Right lung (tissue), 5 donors: ENCODE results near the gene GPRC5C. TPM values are rescaled to one million over a fixed set of nuclear protein-coding genes. Genes with fewer than 3 reads are reported as not detected.

Source experiments
- DNase-seq, 2 donors: peaks; one replicate each; pipeline ENCODE4 v3.0.0-alpha.2; 2013
- polyA plus RNA-seq, 5 donors: library from polyadenylated mRNA; unstranded; fragments of 120-200 nt; gene quantifications; one replicate each; pipeline versions ENCODE4 v1.2.1 to v1.2.3, GENCODE V29; 2013; ENCODE audit warnings: inconsistent platforms in 1 of 5, low replicate concordance in 1 of 5; ENCODE audit not compliant: insufficient read length in 5 of 5, insufficient read depth in 1 of 5

Gene GPRC5C
- polyA plus RNA-seq, 5 donors = 40.1 to 70.8 (median 51.4) TPM

DNA sequence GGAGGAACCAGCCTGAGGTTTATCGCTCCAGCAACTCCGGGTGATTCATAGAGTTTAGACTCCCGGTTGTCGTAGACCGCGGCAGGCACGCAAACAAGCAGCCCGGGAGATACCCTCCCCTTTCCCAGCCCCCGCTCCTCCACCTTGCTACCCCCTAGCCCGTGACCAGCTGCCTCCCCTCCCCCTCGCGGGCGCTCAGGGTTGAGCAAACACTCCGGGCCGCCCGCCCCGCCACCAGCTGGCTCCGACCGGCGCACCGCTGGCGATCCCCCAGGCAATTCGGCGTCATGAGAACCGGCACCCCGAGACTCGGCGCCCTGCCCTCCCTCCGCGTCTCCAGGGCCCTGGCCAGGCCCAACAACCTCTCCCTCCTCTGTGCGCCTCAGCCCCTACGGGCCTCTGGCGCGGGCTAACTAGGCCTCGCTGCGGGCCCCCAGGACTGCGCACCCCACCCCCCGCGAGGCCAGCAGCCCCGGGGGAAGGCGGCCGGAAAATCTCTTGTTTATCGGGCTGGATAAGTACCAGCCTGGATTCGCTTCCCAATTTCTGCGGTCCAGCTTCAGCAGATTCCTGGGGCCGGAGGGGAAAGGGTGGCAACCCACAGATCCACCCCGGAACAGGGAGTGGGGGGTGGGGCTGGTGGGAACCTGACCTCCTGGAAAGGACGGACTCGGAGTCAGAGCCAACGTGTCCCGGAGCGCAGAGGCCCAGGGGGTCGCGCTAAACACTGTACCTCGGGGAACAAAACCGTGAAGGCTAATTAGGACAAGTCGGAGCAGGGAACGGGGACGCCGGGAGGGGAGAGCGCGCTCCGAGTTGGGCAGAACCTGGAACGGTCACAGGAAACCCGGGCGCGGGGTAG, 951 bp upstream of the GPRC5C start:
- peak; percentile 89 to 90 for DNase-seq

DNA sequence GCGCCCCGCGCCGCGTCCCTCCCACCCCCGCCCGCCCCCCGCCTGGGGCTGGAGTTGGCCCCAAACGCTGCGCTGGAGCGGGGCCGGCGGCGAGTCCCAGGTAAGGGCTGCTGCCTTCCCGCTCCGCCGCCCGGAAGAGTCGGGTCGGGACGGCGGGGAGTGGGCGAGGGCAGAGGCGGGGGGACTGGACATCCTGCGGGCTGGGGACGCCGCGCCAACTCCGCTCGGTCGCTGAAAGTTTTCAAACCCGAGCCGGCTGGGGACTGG, 469 bp downstream of the GPRC5C start:
- no peak for DNase-seq

GRCh38 chr17:74432766-74433391, 991 bp downstream of the GPRC5C start:
- no peak for DNase-seq

GRCh38 chr17:74433421-74434121, 1.7 kb downstream of the GPRC5C start:
- no peak for DNase-seq

DNA sequence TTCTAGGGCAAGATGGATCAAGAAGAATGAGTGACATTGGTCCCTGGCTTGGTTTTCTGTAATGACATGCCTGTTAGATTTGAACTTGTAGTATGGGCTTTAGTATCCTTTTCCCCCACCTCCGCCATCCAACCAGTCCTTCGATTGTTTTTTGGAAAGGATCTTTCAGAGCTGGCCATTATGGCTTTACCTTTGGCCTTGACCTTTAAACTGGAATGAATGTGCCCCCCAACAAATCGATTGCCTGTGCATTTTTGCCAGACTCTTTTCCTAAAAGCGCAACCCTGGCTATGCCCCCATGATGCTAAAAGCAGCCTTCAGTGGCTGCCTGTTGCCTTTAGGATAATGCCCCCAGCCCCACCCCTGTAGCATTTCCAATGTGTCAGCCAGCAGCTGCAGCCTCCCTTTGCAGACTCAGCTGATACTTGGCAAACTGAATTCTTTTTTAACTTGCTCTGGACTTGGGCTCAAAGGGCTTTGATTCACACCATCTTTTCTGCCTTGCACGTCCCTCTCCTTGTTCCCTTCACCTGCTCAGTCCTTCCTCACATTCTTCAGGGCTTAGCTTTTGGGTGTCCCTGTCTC, 4.0 kb downstream of the GPRC5C start:
- DNase-seq = no peak

- DNase-seq = no peak
Measured at GRCh38 chr17:74437702-74438101, 5.8 kb downstream of the GPRC5C start.

DNA sequence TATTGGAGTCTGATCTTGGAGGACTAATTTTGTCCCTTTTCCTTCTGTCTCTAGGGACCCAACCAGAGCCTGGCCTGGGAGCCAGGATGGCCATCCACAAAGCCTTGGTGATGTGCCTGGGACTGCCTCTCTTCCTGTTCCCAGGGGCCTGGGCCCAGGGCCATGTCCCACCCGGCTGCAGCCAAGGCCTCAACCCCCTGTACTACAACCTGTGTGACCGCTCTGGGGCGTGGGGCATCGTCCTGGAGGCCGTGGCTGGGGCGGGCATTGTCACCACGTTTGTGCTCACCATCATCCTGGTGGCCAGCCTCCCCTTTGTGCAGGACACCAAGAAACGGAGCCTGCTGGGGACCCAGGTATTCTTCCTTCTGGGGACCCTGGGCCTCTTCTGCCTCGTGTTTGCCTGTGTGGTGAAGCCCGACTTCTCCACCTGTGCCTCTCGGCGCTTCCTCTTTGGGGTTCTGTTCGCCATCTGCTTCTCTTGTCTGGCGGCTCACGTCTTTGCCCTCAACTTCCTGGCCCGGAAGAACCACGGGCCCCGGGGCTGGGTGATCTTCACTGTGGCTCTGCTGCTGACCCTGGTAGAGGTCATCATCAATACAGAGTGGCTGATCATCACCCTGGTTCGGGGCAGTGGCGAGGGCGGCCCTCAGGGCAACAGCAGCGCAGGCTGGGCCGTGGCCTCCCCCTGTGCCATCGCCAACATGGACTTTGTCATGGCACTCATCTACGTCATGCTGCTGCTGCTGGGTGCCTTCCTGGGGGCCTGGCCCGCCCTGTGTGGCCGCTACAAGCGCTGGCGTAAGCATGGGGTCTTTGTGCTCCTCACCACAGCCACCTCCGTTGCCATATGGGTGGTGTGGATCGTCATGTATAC, 8.0 kb downstream of the GPRC5C start:
- no peak for DNase-seq

GRCh38 chr17:74441537-74441936, 9.6 kb downstream of the GPRC5C start:
- DNase-seq = no peak

DNA sequence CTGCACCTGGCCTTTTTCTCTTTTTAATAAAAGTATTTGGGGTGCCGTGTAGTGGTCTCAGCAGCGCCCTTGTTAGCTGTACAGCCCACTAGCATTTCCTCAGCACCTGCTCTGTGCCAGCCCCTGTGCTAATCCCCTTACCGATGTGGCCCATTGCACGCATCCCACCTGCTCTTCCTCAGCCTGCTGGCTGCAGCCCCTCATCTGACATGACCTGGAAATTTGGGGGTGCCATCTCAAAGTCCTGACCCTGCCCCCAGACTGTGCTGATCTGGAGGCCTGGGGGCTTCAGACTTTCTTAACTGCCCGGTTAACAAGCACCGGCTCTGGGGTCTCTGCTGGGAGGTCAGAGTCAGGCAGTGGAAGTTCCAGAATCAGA, 10.4 kb downstream of the GPRC5C start:
- DNase-seq = no peak

DNA sequence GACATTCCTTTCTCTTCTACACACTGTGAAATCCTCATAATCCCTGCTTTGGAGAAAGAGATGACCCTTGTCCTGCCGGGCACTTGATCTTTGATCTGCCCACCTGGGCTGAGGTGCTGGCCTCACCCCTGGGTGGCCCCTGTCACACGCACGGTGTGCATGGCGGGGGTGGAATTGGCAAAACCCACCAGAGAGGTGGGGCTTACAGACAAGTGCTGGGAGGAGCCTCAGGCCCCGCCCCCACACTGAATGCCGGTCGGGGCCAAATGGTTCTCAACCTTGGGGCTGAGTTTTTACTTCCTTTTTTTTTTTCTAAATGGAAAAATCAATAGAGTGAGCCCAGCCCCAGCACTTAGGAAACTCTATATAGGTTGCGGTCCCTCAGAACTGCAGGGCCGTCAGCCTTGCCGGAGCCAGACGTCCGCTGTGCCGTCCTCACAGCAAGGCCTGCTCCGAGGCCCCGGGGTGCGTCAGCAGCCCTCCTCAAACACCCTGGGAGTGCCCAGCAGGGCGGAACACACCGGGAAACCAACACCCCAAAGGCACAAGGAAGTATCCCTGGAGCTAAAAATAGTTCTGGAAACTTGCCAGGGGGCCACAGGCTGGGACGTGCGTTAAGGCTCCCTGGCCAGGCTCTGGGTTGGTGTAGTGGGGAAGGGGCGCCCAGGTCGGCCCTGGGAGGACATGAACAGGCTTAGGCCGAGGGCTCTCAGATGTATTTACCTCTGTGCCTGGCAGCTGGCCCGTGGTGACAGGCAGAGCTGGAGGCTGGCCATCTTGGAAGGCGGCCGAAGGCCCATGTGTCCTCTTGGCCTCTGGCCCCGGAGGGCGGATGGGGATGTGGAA, 11.0 kb downstream of the GPRC5C start:
- DNase-seq = peak; percentile 84 to 86

DNA sequence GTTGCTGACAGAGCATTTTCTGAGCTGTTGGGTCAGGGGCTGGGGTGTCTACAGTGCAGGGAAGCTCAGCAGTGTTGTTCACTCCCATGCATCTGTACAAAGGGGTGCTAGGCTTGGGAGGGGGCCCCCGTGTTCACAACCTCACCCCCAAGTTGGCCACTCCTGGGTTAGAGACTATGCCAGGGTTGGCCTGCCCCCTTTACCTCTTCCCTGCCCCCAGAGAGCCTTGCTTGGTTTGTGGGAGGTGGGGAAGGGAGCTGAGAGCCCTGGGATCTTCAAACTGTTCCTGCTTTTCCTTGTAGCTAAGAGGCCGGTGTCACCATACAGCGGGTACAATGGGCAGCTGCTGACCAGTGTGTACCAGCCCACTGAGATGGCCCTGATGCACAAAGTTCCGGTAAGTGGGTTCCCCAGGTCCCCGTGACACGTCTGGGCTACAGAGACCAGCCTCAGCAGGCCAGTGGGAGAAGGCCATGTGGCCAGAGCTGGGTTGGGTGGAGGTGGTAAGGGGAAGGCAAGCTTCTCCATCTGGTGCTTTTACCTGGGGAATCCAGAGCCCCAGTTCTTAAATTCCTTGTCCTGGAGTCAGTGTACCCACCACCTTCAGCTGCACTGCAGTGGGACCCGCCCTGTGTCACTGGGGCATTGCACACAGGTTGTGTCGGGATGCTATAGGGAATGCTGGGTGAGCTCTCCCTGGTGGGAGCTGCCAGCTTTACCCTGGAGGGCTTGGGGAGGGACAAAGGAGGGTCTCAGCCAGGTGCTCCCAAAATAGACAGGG, 11.8 kb downstream of the GPRC5C start:
- DNase-seq = no peak

GRCh38 chr17:74444406-74444805, 12.5 kb downstream of the GPRC5C start:
- DNase-seq = peak; percentile 77 to 79

DNA sequence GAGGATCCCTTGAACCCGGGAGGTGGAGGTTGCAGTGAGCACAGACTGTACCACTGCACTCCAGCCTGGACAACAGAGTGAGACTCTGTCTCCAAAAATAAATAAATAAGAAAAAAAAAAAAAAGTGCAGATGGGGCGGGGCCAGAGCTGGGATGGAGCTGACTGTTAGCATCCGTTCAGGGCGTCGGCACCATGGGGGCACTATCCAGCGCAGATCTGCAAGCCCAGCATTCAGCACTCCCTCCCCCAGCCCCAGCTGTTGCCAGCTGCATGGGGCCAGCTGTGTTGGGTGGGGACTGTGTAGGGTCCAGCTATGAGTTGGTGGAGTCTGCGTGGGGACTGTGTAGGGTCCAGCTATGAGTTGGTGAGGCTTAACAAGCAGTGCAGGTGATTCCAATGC, 13.3 kb downstream of the GPRC5C start:
- DNase-seq = no peak

GRCh38 chr17:74446551-74447500, 14.9 kb downstream of the GPRC5C start:
- no peak for DNase-seq

- no peak for DNase-seq
Measured at GRCh38 chr17:74447628-74448159, 15.8 kb downstream of the GPRC5C start.

DNA sequence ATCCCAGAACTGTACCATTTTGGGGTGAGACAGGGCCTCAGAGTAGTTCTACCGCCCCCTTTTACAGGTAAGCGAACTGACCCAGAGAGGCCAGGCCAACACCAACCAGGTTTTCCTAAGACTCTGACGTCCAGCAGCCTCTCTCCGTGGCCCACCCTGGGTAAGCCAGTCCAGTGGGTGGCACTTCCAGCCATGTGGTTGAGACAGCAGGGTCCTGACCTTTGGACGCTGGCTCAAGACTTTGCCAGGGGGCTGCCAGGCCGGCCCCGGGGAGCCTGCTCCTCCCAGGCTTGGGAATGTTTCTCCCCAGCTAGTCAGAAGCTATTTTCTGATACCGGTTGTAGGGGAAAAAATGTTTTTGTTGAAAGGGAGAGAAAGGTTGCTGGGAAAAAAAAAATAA, 16.9 kb downstream of the GPRC5C start:
- no peak for DNase-seq

- no peak for DNase-seq
Measured at GRCh38 chr17:74449306-74449705, 17.4 kb downstream of the GPRC5C start.

- DNase-seq = no peak
Measured at GRCh38 chr17:74449773-74450172, 17.9 kb downstream of the GPRC5C start.
